ENCODE data around the gene SDK1.

SDK1 gene

GRCh38 chr7:3591944-3592343, 290.9 kb downstream of the SDK1 start:
- DNase-seq, result no peak

- peak; percentile 84 for DNase-seq
These were observed 291.5 kb downstream of the SDK1 start for GRCh38 chr7:3592401-3593134.

- DNase-seq, result no peak
These were observed 293.8 kb downstream of the SDK1 start for GRCh38 chr7:3594901-3595300.

GRCh38 chr7:3598854-3599253, 297.8 kb downstream of the SDK1 start:
- no peak for DNase-seq

- DNase-seq, result no peak
These were observed 304.2 kb downstream of the SDK1 start for GRCh38 chr7:3605222-3605621.

GRCh38 chr7:3606436-3606835, 305.4 kb downstream of the SDK1 start:
- no peak for DNase-seq

- no peak for DNase-seq
These were observed 306.8 kb downstream of the SDK1 start for GRCh38 chr7:3607847-3608246.

- peak; percentile 93 for DNase-seq
These were observed 315.3 kb downstream of the SDK1 start for GRCh38 chr7:3616306-3616705.

GRCh38 chr7:3630081-3630480, 329.0 kb downstream of the SDK1 start:
- no peak for DNase-seq

- DNase-seq, result no peak
These were observed 333.3 kb downstream of the SDK1 start for GRCh38 chr7:3634396-3634795.

- no peak for DNase-seq
These were observed 335.2 kb downstream of the SDK1 start for GRCh38 chr7:3636131-3636860.

- no peak for DNase-seq
These were observed 338.2 kb downstream of the SDK1 start for GRCh38 chr7:3639253-3639652.

- no peak for DNase-seq
These were observed 340.5 kb downstream of the SDK1 start for GRCh38 chr7:3641582-3641981.

- DNase-seq, result no peak
These were observed 342.0 kb downstream of the SDK1 start for GRCh38 chr7:3643091-3643490.

GRCh38 chr7:3648276-3648675, 347.2 kb downstream of the SDK1 start:
- no peak for DNase-seq

- no peak for DNase-seq
These were observed 348.2 kb downstream of the SDK1 start for GRCh38 chr7:3649250-3649649.

- DNase-seq, result no peak
These were observed 348.8 kb downstream of the SDK1 start for GRCh38 chr7:3649678-3650440.

GRCh38 chr7:3650844-3651243, 349.8 kb downstream of the SDK1 start:
- DNase-seq, result no peak

- DNase-seq, result no peak
These were observed 354.6 kb downstream of the SDK1 start for GRCh38 chr7:3655635-3656034.

- DNase-seq, result no peak
These were observed 356.2 kb downstream of the SDK1 start for GRCh38 chr7:3657206-3657605.

GRCh38 chr7:3668743-3669142, 367.7 kb downstream of the SDK1 start:
- DNase-seq, result no peak

- DNase-seq, result no peak
These were observed 369.8 kb downstream of the SDK1 start for GRCh38 chr7:3670898-3671297.

- DNase-seq, result no peak
These were observed 372.5 kb downstream of the SDK1 start for GRCh38 chr7:3673524-3673923.

- no peak for DNase-seq
These were observed 377.3 kb downstream of the SDK1 start for GRCh38 chr7:3678314-3678810.

Measured in NCI-H345 (cell line).